ENCODE measurements around the gene UNC80.

UNC80 gene

DNA sequence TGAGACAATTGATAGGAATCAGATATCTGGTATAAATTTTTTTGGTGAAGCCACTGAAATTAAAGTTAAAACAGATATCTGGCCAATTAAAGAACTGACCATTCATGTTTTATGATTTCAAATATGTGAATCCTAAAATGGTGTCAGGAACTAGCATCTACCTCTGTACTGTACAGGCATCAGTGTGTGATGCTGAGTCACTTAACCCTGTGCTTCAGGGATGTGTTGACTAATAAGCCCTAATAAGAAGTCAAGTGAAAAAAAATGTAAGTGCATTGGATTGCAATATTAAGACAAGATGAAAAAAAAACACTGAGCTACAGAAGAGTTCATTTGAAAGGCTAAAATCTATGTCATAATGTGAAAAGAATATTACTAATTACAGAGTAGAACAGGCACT lies 9.1 kb upstream of the UNC80 start:
- Histone ChIP-seq H4K20me1 (ENCODE audit: insufficient read depth) (no peaks in the 10 kb centered on the region), H3K27ac (no peak overlapping the region), H3K4me2 (no peak overlapping the region), H3K9ac (no peak overlapping the region), H3K79me2 (ENCODE audit: insufficient read depth, low read depth) (no peaks in the 10 kb centered on the region), H3K36me3 (ENCODE audit: insufficient read depth) (no peaks in the 10 kb centered on the region), H3K4me1 (ENCODE audit: low read depth, poor library complexity, severe bottlenecking) (no peaks in the 10 kb centered on the region), H3K4me3 (IDR thresholded peaks at IDR 0.05; ENCODE audit: insufficient read depth, low read depth, low read length) (no peak overlapping the region), H2AFZ (ENCODE audit: low read depth) (no peak overlapping the region), H3K27me3 (ENCODE audit: insufficient read depth, low read depth) (no peaks in the 10 kb centered on the region)
- TF ChIP-seq, protein P1, sequence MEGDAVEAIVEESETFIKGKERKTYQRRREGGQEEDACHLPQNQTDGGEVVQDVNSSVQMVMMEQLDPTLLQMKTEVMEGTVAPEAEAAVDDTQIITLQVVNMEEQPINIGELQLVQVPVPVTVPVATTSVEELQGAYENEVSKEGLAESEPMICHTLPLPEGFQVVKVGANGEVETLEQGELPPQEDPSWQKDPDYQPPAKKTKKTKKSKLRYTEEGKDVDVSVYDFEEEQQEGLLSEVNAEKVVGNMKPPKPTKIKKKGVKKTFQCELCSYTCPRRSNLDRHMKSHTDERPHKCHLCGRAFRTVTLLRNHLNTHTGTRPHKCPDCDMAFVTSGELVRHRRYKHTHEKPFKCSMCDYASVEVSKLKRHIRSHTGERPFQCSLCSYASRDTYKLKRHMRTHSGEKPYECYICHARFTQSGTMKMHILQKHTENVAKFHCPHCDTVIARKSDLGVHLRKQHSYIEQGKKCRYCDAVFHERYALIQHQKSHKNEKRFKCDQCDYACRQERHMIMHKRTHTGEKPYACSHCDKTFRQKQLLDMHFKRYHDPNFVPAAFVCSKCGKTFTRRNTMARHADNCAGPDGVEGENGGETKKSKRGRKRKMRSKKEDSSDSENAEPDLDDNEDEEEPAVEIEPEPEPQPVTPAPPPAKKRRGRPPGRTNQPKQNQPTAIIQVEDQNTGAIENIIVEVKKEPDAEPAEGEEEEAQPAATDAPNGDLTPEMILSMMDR (conservative IDR thresholded peaks at IDR 0.05; ENCODE audit: low read depth, low read length): no peak

DNA sequence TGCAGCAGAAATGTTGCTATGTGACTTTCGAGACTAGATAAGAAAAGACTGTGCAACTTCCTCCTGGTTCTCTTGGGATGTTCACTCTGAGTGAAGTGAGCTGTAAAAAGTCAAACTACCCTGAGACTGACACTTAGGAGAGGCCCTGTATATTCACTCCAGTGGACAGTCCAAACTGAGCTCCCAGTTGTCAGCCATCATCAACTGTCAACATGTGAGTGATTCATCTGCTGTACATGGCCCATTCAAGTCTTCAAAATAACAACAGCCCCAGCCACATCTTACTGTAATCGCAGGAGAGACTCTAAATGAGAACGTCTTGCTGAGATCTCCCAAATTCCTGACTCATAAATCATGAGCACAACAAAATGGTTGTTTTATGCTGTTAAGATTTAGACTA lies 8.5 kb upstream of the UNC80 start:
- Histone ChIP-seq H3K9ac (no peak overlapping the region), H3K4me2 (no peak overlapping the region), H3K79me2 (ENCODE audit: insufficient read depth, low read depth) (no peaks in the 10 kb centered on the region), H3K36me3 (ENCODE audit: insufficient read depth) (no peaks in the 10 kb centered on the region), H3K4me1 (ENCODE audit: low read depth, poor library complexity, severe bottlenecking) (no peaks in the 10 kb centered on the region), H3K4me3 (IDR thresholded peaks at IDR 0.05; ENCODE audit: insufficient read depth, low read depth, low read length) (no peak overlapping the region), H3K27me3 (ENCODE audit: insufficient read depth, low read depth) (no peaks in the 10 kb centered on the region), H3K27ac (no peak overlapping the region), H4K20me1 (ENCODE audit: insufficient read depth) (no peaks in the 10 kb centered on the region), H2AFZ (ENCODE audit: low read depth) (no peak overlapping the region)
- TF ChIP-seq, protein P1 (conservative IDR thresholded peaks at IDR 0.05; ENCODE audit: low read depth, low read length): no peak

DNA sequence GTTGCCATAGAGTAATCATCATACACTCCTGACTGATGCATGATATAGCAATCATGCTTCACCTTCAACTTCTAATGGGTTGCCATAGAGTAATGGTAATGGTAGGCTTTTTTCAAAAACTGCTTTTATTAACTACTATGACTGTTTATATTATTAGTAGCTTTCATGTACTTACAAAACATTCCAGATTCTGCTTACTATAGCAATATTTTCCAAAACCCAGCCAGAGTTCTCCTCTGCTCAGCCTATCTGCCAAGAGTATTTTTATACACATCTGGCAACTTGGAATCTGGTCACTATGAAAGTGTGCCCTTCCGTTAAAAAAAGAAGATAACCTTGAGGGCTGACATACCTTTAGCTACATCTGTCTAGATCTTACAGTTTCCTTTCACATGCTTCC lies 5.0 kb upstream of the UNC80 start:
- Histone ChIP-seq H3K27me3 (ENCODE audit: insufficient read depth, low read depth) (no peaks in the 10 kb centered on the region), H2AFZ (ENCODE audit: low read depth) (no peak overlapping the region), H3K4me1 (ENCODE audit: low read depth, poor library complexity, severe bottlenecking) (no peaks in the 10 kb centered on the region), H3K36me3 (ENCODE audit: insufficient read depth) (no peaks in the 10 kb centered on the region), H3K4me3 (IDR thresholded peaks at IDR 0.05; ENCODE audit: insufficient read depth, low read depth, low read length) (no peak overlapping the region), H3K79me2 (ENCODE audit: insufficient read depth, low read depth) (no peaks in the 10 kb centered on the region), H3K4me2 (no peak overlapping the region), H3K27ac (no peak overlapping the region), H3K9ac (no peak overlapping the region), H4K20me1 (ENCODE audit: insufficient read depth) (no peaks in the 10 kb centered on the region)
- TF ChIP-seq, protein P1 (conservative IDR thresholded peaks at IDR 0.05; ENCODE audit: low read depth, low read length): no peak

DNA sequence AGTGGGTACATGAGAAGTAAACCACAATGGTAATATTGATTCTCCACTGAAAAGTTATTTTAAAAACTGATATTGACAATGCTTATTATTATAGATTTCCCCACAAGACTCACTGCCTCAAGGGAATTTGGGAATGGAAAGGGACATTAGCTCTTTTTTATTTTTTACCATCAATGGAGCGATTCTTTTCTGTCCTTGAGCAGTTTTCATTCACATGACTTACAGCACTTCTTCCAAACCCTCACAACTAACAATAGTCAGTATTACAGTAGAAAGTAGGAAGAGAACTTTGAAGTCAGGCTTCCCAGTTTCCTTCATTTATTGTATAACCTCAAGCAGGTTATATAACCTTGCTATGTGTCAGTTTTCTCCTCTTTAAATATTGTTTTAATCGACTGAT lies 4.3 kb upstream of the UNC80 start:
- Histone ChIP-seq H3K27me3 (ENCODE audit: insufficient read depth, low read depth) (no peaks in the 10 kb centered on the region), H3K4me1 (ENCODE audit: low read depth, poor library complexity, severe bottlenecking) (no peaks in the 10 kb centered on the region), H3K36me3 (ENCODE audit: insufficient read depth) (no peaks in the 10 kb centered on the region), H3K9ac (no peak overlapping the region), H4K20me1 (ENCODE audit: insufficient read depth) (no peaks in the 10 kb centered on the region), H3K4me2 (no peak overlapping the region), H3K4me3 (IDR thresholded peaks at IDR 0.05; ENCODE audit: insufficient read depth, low read depth, low read length) (no peak overlapping the region), H3K27ac (no peak overlapping the region), H3K79me2 (ENCODE audit: insufficient read depth, low read depth) (no peaks in the 10 kb centered on the region), H2AFZ (ENCODE audit: low read depth) (no peak overlapping the region)
- TF ChIP-seq, protein P1 (conservative IDR thresholded peaks at IDR 0.05; ENCODE audit: low read depth, low read length): no peak

DNA sequence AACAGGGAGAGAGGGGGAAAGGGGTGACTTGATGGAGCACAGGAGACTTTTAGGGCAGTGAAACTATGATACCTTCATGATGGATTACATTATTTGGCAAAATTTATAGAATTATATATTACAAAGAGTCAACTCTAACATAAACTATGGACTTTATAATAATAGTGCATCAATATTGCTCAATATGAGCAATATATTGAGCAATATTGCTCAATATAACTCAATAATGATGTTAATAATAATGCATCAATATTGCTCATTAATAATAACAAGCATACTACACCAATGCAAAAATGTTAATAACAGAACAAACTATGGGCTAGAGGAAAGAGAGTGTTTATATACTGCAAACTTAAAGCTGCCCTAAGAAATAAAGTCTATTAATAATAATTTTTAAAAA lies 3.1 kb upstream of the UNC80 start:
- Histone ChIP-seq H2AFZ (ENCODE audit: low read depth) (no peak overlapping the region), H3K9ac (no peak overlapping the region), H3K36me3 (ENCODE audit: insufficient read depth) (no peaks in the 10 kb centered on the region), H4K20me1 (ENCODE audit: insufficient read depth) (no peaks in the 10 kb centered on the region), H3K27ac (no peak overlapping the region), H3K79me2 (ENCODE audit: insufficient read depth, low read depth) (no peaks in the 10 kb centered on the region), H3K4me1 (ENCODE audit: low read depth, poor library complexity, severe bottlenecking) (no peaks in the 10 kb centered on the region), H3K4me2 (no peak overlapping the region), H3K4me3 (IDR thresholded peaks at IDR 0.05; ENCODE audit: insufficient read depth, low read depth, low read length) (no peak overlapping the region), H3K27me3 (ENCODE audit: insufficient read depth, low read depth) (no peaks in the 10 kb centered on the region)
- TF ChIP-seq, protein P1 (conservative IDR thresholded peaks at IDR 0.05; ENCODE audit: low read depth, low read length): no peak
